GM23338 (cell line): ENCODE measurements around the gene SNAPC4.

Experiments
- CREB1 ChIP-seq: fragments of 250-450 bp; sonication (Bioruptor Pico); IDR thresholded peaks from 2 replicates; pipeline ENCODE4 v1.5.0; 2020; ENCODE audit warnings: low read depth, mild to moderate bottlenecking, moderate library complexity
- EZH2 ChIP-seq: fragments of 200-600 bp; sonication (generic); IDR thresholded peaks from one replicate; pipeline ENCODE4 v1.8.0; 2017; ENCODE audit warnings: antibody characterized with exemption, mild to moderate bottlenecking, low read depth; ENCODE audit not compliant: unreplicated experiment
- EZH2phosphoT487 ChIP-seq: fragments of 200-600 bp; sonication (generic); IDR thresholded peaks from one replicate; pipeline ENCODE4 v1.8.1; 2018; ENCODE audit warnings: antibody characterized with exemption; ENCODE audit not compliant: unreplicated experiment
- JUNB ChIP-seq: IDR thresholded peaks from one replicate; pipeline ENCODE4 v1.6.1; 2016; ENCODE audit warnings: antibody characterized with exemption; ENCODE audit not compliant: unreplicated experiment
- NANOG ChIP-seq: IDR thresholded peaks from 2 replicates; pipeline ENCODE4 v1.6.1; 2016; ENCODE audit warnings: antibody characterized with exemption, borderline replicate concordance
- POLR2AphosphoS5 ChIP-seq: IDR thresholded peaks from 2 replicates; pipeline ENCODE4 v1.6.1; 2016; ENCODE audit warnings: antibody characterized with exemption, low read depth
- ZNF114 ChIP-seq: fragments of 250-450 bp; sonication (Bioruptor Pico); IDR thresholded peaks from 2 replicates; pipeline ENCODE4 v1.5.0; 2020; ENCODE audit warnings: mild to moderate bottlenecking, moderate library complexity
- ZNF331 ChIP-seq: fragments of 250-450 bp; sonication (Bioruptor Pico); IDR thresholded peaks from 2 replicates; pipeline ENCODE4 v1.5.0; 2020; ENCODE audit warnings: low read depth, mild to moderate bottlenecking, moderate library complexity
- TF ChIP-seq, protein P1 (sequence below), 2 experiments: fragments of 200-600 bp in 1 of 2; sonication (generic) in 1 of 2; conservative IDR thresholded peaks; 2 replicates each; pipeline versions ENCODE4 v1.5.1 to v1.6.1; 2016 to 2017; ENCODE audit warnings: antibody characterized with exemption in 2 of 2, low read depth in 2 of 2, mild to moderate bottlenecking in 2 of 2, moderate library complexity in 1 of 2
- TF ChIP-seq, protein P2 (sequence below): IDR thresholded peaks from one replicate; pipeline ENCODE4 v1.6.1; 2018; ENCODE audit warnings: antibody characterized with exemption; ENCODE audit not compliant: unreplicated experiment
- TF ChIP-seq, protein P3 (sequence below): fragments of 250-450 bp; sonication (Bioruptor Pico); IDR thresholded peaks from 2 replicates; pipeline ENCODE4 v1.5.0; 2020; ENCODE audit warnings: mild to moderate bottlenecking, moderate library complexity
- TF ChIP-seq, protein P4 (sequence below): IDR thresholded peaks from 2 replicates; pipeline ENCODE4 v1.6.1; 2016; ENCODE audit warnings: antibody characterized with exemption

DNA sequence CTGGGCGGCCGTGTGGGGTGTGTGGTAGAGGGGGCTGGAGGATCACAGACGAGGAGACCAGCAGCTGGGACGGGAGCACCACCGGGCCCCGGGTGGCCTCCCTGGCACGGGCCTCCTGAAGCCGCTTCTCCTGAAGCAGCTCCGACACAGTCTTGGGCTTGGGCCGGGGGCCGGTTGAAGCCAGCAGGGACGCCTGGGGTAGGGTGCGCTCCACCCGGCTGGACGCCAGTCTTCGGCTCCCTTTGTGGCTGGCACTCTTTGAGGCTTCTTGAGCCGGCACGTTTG is 21.0 kb downstream of the SNAPC4 start:
- TF ChIP-seq, protein P1, sequence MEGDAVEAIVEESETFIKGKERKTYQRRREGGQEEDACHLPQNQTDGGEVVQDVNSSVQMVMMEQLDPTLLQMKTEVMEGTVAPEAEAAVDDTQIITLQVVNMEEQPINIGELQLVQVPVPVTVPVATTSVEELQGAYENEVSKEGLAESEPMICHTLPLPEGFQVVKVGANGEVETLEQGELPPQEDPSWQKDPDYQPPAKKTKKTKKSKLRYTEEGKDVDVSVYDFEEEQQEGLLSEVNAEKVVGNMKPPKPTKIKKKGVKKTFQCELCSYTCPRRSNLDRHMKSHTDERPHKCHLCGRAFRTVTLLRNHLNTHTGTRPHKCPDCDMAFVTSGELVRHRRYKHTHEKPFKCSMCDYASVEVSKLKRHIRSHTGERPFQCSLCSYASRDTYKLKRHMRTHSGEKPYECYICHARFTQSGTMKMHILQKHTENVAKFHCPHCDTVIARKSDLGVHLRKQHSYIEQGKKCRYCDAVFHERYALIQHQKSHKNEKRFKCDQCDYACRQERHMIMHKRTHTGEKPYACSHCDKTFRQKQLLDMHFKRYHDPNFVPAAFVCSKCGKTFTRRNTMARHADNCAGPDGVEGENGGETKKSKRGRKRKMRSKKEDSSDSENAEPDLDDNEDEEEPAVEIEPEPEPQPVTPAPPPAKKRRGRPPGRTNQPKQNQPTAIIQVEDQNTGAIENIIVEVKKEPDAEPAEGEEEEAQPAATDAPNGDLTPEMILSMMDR (conservative IDR thresholded peaks at IDR 0.05; ENCODE audit: low read depth in 2 of 2) = no peak
- TF ChIP-seq ZNF331 (CRISPR knock-in tag) (no peak), POLR2AphosphoS5 (no peak), EZH2 (no peak), JUNB (no peak), CREB1 (CRISPR knock-in tag) (no peak), NANOG (no peak), EZH2phosphoT487 (no peak), ZNF114 (no peak)
- TF ChIP-seq, protein P2, sequence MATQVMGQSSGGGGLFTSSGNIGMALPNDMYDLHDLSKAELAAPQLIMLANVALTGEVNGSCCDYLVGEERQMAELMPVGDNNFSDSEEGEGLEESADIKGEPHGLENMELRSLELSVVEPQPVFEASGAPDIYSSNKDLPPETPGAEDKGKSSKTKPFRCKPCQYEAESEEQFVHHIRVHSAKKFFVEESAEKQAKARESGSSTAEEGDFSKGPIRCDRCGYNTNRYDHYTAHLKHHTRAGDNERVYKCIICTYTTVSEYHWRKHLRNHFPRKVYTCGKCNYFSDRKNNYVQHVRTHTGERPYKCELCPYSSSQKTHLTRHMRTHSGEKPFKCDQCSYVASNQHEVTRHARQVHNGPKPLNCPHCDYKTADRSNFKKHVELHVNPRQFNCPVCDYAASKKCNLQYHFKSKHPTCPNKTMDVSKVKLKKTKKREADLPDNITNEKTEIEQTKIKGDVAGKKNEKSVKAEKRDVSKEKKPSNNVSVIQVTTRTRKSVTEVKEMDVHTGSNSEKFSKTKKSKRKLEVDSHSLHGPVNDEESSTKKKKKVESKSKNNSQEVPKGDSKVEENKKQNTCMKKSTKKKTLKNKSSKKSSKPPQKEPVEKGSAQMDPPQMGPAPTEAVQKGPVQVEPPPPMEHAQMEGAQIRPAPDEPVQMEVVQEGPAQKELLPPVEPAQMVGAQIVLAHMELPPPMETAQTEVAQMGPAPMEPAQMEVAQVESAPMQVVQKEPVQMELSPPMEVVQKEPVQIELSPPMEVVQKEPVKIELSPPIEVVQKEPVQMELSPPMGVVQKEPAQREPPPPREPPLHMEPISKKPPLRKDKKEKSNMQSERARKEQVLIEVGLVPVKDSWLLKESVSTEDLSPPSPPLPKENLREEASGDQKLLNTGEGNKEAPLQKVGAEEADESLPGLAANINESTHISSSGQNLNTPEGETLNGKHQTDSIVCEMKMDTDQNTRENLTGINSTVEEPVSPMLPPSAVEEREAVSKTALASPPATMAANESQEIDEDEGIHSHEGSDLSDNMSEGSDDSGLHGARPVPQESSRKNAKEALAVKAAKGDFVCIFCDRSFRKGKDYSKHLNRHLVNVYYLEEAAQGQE = no peak
- TF ChIP-seq, protein P3, sequence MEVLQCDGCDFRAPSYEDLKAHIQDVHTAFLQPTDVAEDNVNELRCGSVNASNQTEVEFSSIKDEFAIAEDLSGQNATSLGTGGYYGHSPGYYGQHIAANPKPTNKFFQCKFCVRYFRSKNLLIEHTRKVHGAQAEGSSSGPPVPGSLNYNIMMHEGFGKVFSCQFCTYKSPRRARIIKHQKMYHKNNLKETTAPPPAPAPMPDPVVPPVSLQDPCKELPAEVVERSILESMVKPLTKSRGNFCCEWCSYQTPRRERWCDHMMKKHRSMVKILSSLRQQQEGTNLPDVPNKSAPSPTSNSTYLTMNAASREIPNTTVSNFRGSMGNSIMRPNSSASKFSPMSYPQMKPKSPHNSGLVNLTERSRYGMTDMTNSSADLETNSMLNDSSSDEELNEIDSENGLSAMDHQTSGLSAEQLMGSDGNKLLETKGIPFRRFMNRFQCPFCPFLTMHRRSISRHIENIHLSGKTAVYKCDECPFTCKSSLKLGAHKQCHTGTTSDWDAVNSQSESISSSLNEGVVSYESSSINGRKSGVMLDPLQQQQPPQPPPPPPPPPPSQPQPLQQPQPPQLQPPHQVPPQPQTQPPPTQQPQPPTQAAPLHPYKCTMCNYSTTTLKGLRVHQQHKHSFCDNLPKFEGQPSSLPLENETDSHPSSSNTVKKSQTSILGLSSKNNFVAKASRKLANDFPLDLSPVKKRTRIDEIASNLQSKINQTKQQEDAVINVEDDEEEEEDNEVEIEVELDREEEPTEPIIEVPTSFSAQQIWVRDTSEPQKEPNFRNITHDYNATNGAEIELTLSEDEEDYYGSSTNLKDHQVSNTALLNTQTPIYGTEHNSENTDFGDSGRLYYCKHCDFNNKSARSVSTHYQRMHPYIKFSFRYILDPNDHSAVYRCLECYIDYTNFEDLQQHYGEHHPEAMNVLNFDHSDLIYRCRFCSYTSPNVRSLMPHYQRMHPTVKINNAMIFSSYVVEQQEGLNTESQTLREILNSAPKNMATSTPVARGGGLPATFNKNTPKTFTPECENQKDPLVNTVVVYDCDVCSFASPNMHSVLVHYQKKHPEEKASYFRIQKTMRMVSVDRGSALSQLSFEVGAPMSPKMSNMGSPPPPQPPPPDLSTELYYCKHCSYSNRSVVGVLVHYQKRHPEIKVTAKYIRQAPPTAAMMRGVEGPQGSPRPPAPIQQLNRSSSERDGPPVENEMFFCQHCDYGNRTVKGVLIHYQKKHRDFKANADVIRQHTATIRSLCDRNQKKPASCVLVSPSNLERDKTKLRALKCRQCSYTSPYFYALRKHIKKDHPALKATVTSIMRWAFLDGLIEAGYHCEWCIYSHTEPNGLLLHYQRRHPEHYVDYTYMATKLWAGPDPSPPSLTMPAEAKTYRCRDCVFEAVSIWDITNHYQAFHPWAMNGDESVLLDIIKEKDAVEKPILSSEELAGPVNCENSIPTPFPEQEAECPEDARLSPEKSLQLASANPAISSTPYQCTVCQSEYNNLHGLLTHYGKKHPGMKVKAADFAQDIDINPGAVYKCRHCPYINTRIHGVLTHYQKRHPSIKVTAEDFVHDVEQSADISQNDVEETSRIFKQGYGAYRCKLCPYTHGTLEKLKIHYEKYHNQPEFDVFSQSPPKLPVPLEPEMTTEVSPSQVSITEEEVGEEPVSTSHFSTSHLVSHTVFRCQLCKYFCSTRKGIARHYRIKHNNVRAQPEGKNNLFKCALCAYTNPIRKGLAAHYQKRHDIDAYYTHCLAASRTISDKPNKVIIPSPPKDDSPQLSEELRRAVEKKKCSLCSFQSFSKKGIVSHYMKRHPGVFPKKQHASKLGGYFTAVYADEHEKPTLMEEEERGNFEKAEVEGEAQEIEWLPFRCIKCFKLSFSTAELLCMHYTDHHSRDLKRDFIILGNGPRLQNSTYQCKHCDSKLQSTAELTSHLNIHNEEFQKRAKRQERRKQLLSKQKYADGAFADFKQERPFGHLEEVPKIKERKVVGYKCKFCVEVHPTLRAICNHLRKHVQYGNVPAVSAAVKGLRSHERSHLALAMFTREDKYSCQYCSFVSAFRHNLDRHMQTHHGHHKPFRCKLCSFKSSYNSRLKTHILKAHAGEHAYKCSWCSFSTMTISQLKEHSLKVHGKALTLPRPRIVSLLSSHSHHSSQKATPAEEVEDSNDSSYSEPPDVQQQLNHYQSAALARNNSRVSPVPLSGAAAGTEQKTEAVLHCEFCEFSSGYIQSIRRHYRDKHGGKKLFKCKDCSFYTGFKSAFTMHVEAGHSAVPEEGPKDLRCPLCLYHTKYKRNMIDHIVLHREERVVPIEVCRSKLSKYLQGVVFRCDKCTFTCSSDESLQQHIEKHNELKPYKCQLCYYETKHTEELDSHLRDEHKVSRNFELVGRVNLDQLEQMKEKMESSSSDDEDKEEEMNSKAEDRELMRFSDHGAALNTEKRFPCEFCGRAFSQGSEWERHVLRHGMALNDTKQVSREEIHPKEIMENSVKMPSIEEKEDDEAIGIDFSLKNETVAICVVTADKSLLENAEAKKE (CRISPR knock-in tag) = no peak
- TF ChIP-seq, protein P4, sequence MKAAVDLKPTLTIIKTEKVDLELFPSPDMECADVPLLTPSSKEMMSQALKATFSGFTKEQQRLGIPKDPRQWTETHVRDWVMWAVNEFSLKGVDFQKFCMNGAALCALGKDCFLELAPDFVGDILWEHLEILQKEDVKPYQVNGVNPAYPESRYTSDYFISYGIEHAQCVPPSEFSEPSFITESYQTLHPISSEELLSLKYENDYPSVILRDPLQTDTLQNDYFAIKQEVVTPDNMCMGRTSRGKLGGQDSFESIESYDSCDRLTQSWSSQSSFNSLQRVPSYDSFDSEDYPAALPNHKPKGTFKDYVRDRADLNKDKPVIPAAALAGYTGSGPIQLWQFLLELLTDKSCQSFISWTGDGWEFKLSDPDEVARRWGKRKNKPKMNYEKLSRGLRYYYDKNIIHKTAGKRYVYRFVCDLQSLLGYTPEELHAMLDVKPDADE = no peak
